Measurements from ENCODE around the gene MRPL2.
"Not testable (repeated sequence)": the region's sequence is repeated elsewhere in the genome, so short reads cannot be mapped to it uniquely, and the experiment has no call there.

MRPL2 gene

GRCh38 chr6:43081922-43082321, 22.7 kb upstream of the MRPL2 start:
- DNase-seq = not testable (repeated sequence)

- DNase-seq = no peak
Observed at GRCh38 chr6:43081043-43081442, 21.8 kb upstream of the MRPL2 start.

- no peak for DNase-seq
Observed at GRCh38 chr6:43078691-43079090, 19.5 kb upstream of the MRPL2 start.

- DNase-seq = no peak
Observed at GRCh38 chr6:43077981-43078511, 18.8 kb upstream of the MRPL2 start.

- DNase-seq = no peak
Observed at GRCh38 chr6:43077333-43077809, 18.1 kb upstream of the MRPL2 start.

GRCh38 chr6:43076464-43077332, 17.5 kb upstream of the MRPL2 start:
- no peak for DNase-seq

- DNase-seq = no peak
Observed at GRCh38 chr6:43075670-43076463, 16.6 kb upstream of the MRPL2 start, which contains the start of gene PTK7. Gene PTK7 (plus strand): TSS chr6:43076314. CDS start chr6:43076489, 175 bp downstream.

- no peak for DNase-seq
Observed at GRCh38 chr6:43074847-43075669, 15.8 kb upstream of the MRPL2 start.

GRCh38 chr6:43070028-43070632, 10.9 kb upstream of the MRPL2 start:
- no peak for DNase-seq

GRCh38 chr6:43062818-43063217, 3.6 kb upstream of the MRPL2 start:
- no peak for DNase-seq

- DNase-seq = no peak
Observed at GRCh38 chr6:43061861-43062260, 2.6 kb upstream of the MRPL2 start.

GRCh38 chr6:43060755-43061633, 1.8 kb upstream of the MRPL2 start:
- no peak for DNase-seq

- no peak for DNase-seq
Observed at GRCh38 chr6:43060034-43060754, 960 bp upstream of the MRPL2 start.

- DNase-seq = no peak
Observed at GRCh38 chr6:43058531-43058930, 703 bp downstream of the MRPL2 start.

- DNase-seq = no peak
Observed at GRCh38 chr6:43055966-43056365, 3.3 kb downstream of the MRPL2 start.

- no peak for DNase-seq
Observed at GRCh38 chr6:43054206-43054943, 4.9 kb downstream of the MRPL2 start.

- DNase-seq = peak; percentile 90
Observed at GRCh38 chr6:43053545-43054205, 5.6 kb downstream of the MRPL2 start, which contains the start of gene CUL7. Gene CUL7 (minus strand): TSS chr6:43053851. CDS start chr6:43052788, 1,063 bp downstream.

- DNase-seq = no peak
Observed at GRCh38 chr6:43052842-43053544, 6.2 kb downstream of the MRPL2 start.

Data from activated CD4-positive, CD25-positive, alpha-beta regulatory T cell treated with anti-CD3 and anti-CD28 coated beads, Interleukin-2, amount 50 U/mL, for 72 hours (primary cell).